HepG2 (cell line): Measurements from ENCODE around the gene TNFAIP2. TPM values are rescaled to one million over a fixed set of nuclear protein-coding genes. Genes with fewer than 3 reads are reported as not detected.

ENCODE experiments used
- FOXK1 ChIP-seq: sonication (generic); formaldehyde crosslinking; IDR thresholded peaks from 2 replicates; pipeline ENCODE4 v1.4.0; 2020; ENCODE audit warnings: low read depth, missing genetic modification reagents, borderline replicate concordance
- JARID2 ChIP-seq: sonication (generic); formaldehyde crosslinking; IDR thresholded peaks from 2 replicates; pipeline ENCODE4 v1.8.1; 2023; ENCODE audit warnings: missing genetic modification reagents, inconsistent platforms; ENCODE audit not compliant: insufficient replicate concordance
- MNT ChIP-seq: fragments of 450-650 bp; IDR thresholded peaks from 2 replicates; pipeline ENCODE4 v1.6.1; 2016
- MYNN ChIP-seq: sonication (generic); formaldehyde crosslinking; IDR thresholded peaks from 2 replicates; pipeline ENCODE4 v1.4.0; 2020; ENCODE audit warnings: mild to moderate bottlenecking, low read depth, missing genetic modification reagents
- NR2F6 ChIP-seq, 2 experiments: IDR thresholded peaks; 2 replicates each; pipeline ENCODE4 v1.6.1; 2016; ENCODE audit warnings: antibody characterized with exemption in 1 of 2, mild to moderate bottlenecking in 1 of 2
- POLR2AphosphoS2 ChIP-seq: IDR thresholded peaks from 2 replicates; pipeline ENCODE4 v1.6.1; 2011; ENCODE audit warnings: low read depth, low read length, improper control_type of control experiment
- SMAD3 ChIP-seq: sonication (generic); formaldehyde crosslinking; IDR thresholded peaks from 2 replicates; pipeline ENCODE4 v1.4.0; 2020; ENCODE audit warnings: missing genetic modification reagents
- SP4 ChIP-seq: sonication (generic); formaldehyde crosslinking; IDR thresholded peaks from 2 replicates; pipeline ENCODE4 v1.8.1; 2023; ENCODE audit warnings: mild to moderate bottlenecking, missing genetic modification reagents
- TFE3 ChIP-seq: IDR thresholded peaks from 2 replicates; pipeline ENCODE4 v1.6.1; 2016
- ZMYM4 ChIP-seq: sonication (generic); formaldehyde crosslinking; IDR thresholded peaks from 2 replicates; pipeline ENCODE4 v1.8.1; 2023; ENCODE audit warnings: mild to moderate bottlenecking, missing genetic modification reagents
- ZNF619 ChIP-seq: sonication (generic); formaldehyde crosslinking; IDR thresholded peaks from 2 replicates; pipeline ENCODE4 v1.4.0; 2020; ENCODE audit warnings: mild to moderate bottlenecking, missing genetic modification reagents
- ZNF629 ChIP-seq: sonication (generic); formaldehyde crosslinking; conservative IDR thresholded peaks from 2 replicates; pipeline ENCODE4 v1.5.0; 2020; ENCODE audit warnings: missing genetic modification reagents
- ZNF816 ChIP-seq: sonication (generic); formaldehyde crosslinking; IDR thresholded peaks from 2 replicates; pipeline ENCODE4 v1.8.0; 2022; ENCODE audit warnings: missing genetic modification reagents, mild to moderate bottlenecking, borderline replicate concordance
- ZXDC ChIP-seq: sonication (generic); formaldehyde crosslinking; IDR thresholded peaks from 2 replicates; pipeline ENCODE4 v1.5.0; 2020; ENCODE audit warnings: mild to moderate bottlenecking, missing genetic modification reagents
- polyA plus RNA-seq, 8 experiments: library from polyadenylated mRNA; depleted of rRNA in 3 of 8; stranded (reverse) in 7 of 8; unstranded in 1 of 8; fragments of >200 nt; fragmentation: Illumina TruSeq in 4 of 8; extraction: Trizol in 4 of 8; gene quantifications; 2 replicates each; pipeline versions ENCODE4 v1.2.1 to v1.2.3, GENCODE V29; 2011 to 2016; ENCODE audit warnings: low read depth in 4 of 8, missing spikeins in 1 of 8, mixed read lengths in 1 of 8; ENCODE audit not compliant: insufficient read depth in 1 of 8
- total RNA-seq, 5 experiments: library from RNA; depleted of rRNA; stranded (reverse); fragments of >200 nt; fragmentation: Illumina TruSeq; extraction: Trizol; gene quantifications; 2 replicates each; pipeline ENCODE4 v1.2.3, GENCODE V29; 2016; ENCODE audit warnings: low read depth in 1 of 5

The TNFAIP2 gene
- total and polyA plus RNA-seq, 2 of the 13 experiments (the other 11 are each of a cell fraction or from before 2014, with no cell fraction given), result 0.46 to 1.5 TPM

GRCh38 chr14:103135333-103136260 is 12.3 kb downstream of the TNFAIP2 start (continued):
- no peak for TF ChIP-seq POLR2AphosphoS2
- 0 out of 2 replicates have a peak, but pooled peaks have one; percentile 24 for TF ChIP-seq FOXK1 (CRISPR knock-in tag)
- no peak for TF ChIP-seq SP4 (CRISPR knock-in tag)
- no peak for TF ChIP-seq MYNN (CRISPR knock-in tag)
- no peak for TF ChIP-seq ZMYM4 (CRISPR knock-in tag)
- no peak for TF ChIP-seq ZNF629 (CRISPR knock-in tag)
- TF ChIP-seq TFE3 (CRISPR knock-in tag), result no peak
- no peak for TF ChIP-seq ZNF619 (CRISPR knock-in tag)
- TF ChIP-seq ZXDC (CRISPR knock-in tag), result no peak
- no peak for TF ChIP-seq SMAD3 (CRISPR knock-in tag)
- TF ChIP-seq MNT, result no peak
- TF ChIP-seq ZNF816 (CRISPR knock-in tag), result no peak
- TF ChIP-seq NR2F6 (IDR thresholded peaks at IDR 0.05), result no peak
- 0 out of 2 replicates have a peak, but pooled peaks have one; percentile 23 for TF ChIP-seq NR2F6 (CRISPR knock-in tag; IDR thresholded peaks at IDR 0.05)
- no peak for TF ChIP-seq JARID2 (CRISPR knock-in tag)
